GM20431 (cell line): ENCODE measurements around the gene BRIP1.
"Not testable (repeated sequence)": the region's sequence is repeated elsewhere in the genome, so short reads cannot be mapped to it uniquely, and the experiment has no call there.

Source experiments
- in situ Hi-C: fragments of 300-500 bp; cut with MseI, MboI; formaldehyde crosslinking; loops from one replicate; pipeline ENCODE4 v1.15.0; 2020; ENCODE audit warnings: low sequenced_read_pairs; ENCODE audit not compliant: unreplicated experiment

Gene BRIP1

GRCh38 chr17:61808442-61808841 is 54.9 kb downstream of the BRIP1 start:
- in situ Hi-C loops = no loop called here

GRCh38 chr17:61806936-61807335 is 56.4 kb downstream of the BRIP1 start:
- in situ Hi-C loops = no loop called here

- in situ Hi-C loops = no loop called here
Measured at GRCh38 chr17:61806081-61806828, 57.1 kb downstream of the BRIP1 start.

GRCh38 chr17:61805399-61805798 is 57.9 kb downstream of the BRIP1 start:
- in situ Hi-C loops = no loop called here

- in situ Hi-C loops = no loop called here
Measured at GRCh38 chr17:61803796-61804195, 59.5 kb downstream of the BRIP1 start.

- in situ Hi-C loops = no loop called here
Measured at GRCh38 chr17:61803216-61803615, 60.1 kb downstream of the BRIP1 start.

GRCh38 chr17:61799812-61800484 is 63.4 kb downstream of the BRIP1 start:
- in situ Hi-C loops = no loop called here

GRCh38 chr17:61797283-61797682 is 66.0 kb downstream of the BRIP1 start:
- in situ Hi-C loops = no loop called here

- in situ Hi-C loops = no loop called here
Measured at GRCh38 chr17:61795546-61795945, 67.8 kb downstream of the BRIP1 start.

- in situ Hi-C loops = no loop called here
Measured at GRCh38 chr17:61794792-61795191, 68.5 kb downstream of the BRIP1 start.

- in situ Hi-C loops = no loop called here
Measured at GRCh38 chr17:61794242-61794641, 69.1 kb downstream of the BRIP1 start.

- in situ Hi-C loops = no loop called here
Measured at GRCh38 chr17:61793565-61793964, 69.8 kb downstream of the BRIP1 start.

- in situ Hi-C loops = no loop called here
Measured at GRCh38 chr17:61789872-61790271, 73.5 kb downstream of the BRIP1 start.

GRCh38 chr17:61786088-61786487 is 77.2 kb downstream of the BRIP1 start:
- in situ Hi-C loops = no loop called here

GRCh38 chr17:61784510-61784909 is 78.8 kb downstream of the BRIP1 start:
- in situ Hi-C loops = no loop called here

GRCh38 chr17:61783556-61784304 is 79.6 kb downstream of the BRIP1 start:
- in situ Hi-C loops = no loop called here

GRCh38 chr17:61783120-61783519 is 80.2 kb downstream of the BRIP1 start:
- in situ Hi-C loops = no loop called here

GRCh38 chr17:61782683-61783082 is 80.6 kb downstream of the BRIP1 start:
- in situ Hi-C loops = no loop called here

GRCh38 chr17:61775364-61775763 is 88.0 kb downstream of the BRIP1 start:
- in situ Hi-C loops = no loop called here

- in situ Hi-C loops = no loop called here
Measured at GRCh38 chr17:61774724-61775123, 88.6 kb downstream of the BRIP1 start.

- in situ Hi-C loops = not testable (repeated sequence)
Measured at GRCh38 chr17:61774087-61774486, 89.2 kb downstream of the BRIP1 start.
